ENCODE results near the gene TTC3. TPM values are rescaled to one million over a fixed set of nuclear protein-coding genes. Genes with fewer than 3 reads are reported as not detected.

TTC3 gene
- total and polyA plus RNA-seq, 2 donors (not counting 1 experiment from before 2014, with no cell fraction given) = 42.0 to 163 TPM

GRCh38 chr21:37058261-37058660, 14.8 kb upstream of the TTC3 start:
- no peaks in the 10 kb centered on the region for H3K9me3 ChIP-seq (ENCODE audit: control extremely low read depth in 1 of 3, control insufficient read depth in 2 of 3, insufficient read depth in 1 of 3, low read length in 2 of 3)
- no peaks in the 10 kb centered on the region for H3K27me3 Mint-ChIP-seq
- H2AFZ ChIP-seq (ENCODE audit: insufficient read depth, low read depth, low read length, poor library complexity, severe bottlenecking) = no peak overlapping the region
- TF ChIP-seq EZH2 (IDR thresholded peaks at IDR 0.05; ENCODE audit: borderline replicate concordance, insufficient read depth, low read depth, low read length, poor library complexity, severe bottlenecking) (no peak), CTCF (IDR thresholded peaks at IDR 0.05) (no peak)
- DNase-seq (no peak), ATAC-seq (ENCODE audit: low read depth) (no peak)
- H3K9ac ChIP-seq (ENCODE audit: low read length) = no peak overlapping the region
- no peak overlapping the region for H3K4me2 ChIP-seq (replicated peaks; ENCODE audit: low read depth, low read length, poor library complexity, severe bottlenecking)
- no peaks in the 10 kb centered on the region for H3K9me3 Mint-ChIP-seq (ENCODE audit: insufficient read depth)
- H3K4me3 Mint-ChIP-seq = no peak overlapping the region
- POLR2A ChIA-PET = no interaction called here
- no peaks in the 10 kb centered on the region for H3K79me2 ChIP-seq (ENCODE audit: control insufficient read depth, insufficient read depth, low read length)
- CTCF ChIA-PET = no interaction called here
- H4K20me1 ChIP-seq (ENCODE audit: control insufficient read depth, insufficient read depth, low read length, poor library complexity, severe bottlenecking) = no peaks in the 10 kb centered on the region
- H3K27ac Mint-ChIP-seq = no peak overlapping the region
- 38% methylated on average over 2 of the region's 2 CpGs for WGBS (ENCODE audit: insufficient coverage)
- no peak overlapping the region for H3K4me3 ChIP-seq (ENCODE audit: control extremely low read depth in 1 of 5, extremely low read depth in 1 of 5, insufficient read depth in 1 of 5, low read depth in 2 of 5, low read length in 4 of 5)
- H3K4me1 ChIP-seq (ENCODE audit: control insufficient read depth in 2 of 2, insufficient read depth in 2 of 2, low read length in 2 of 2) = no peaks in the 10 kb centered on the region
- H3K27me3 ChIP-seq (replicated peaks in 1 of 4; ENCODE audit: control extremely low read depth in 1 of 4, control insufficient read depth in 3 of 4, insufficient read depth in 4 of 4, low read length in 3 of 4) = no peaks in the 10 kb centered on the region
- H3K4me1 Mint-ChIP-seq = peaks cover 2% of the 10 kb centered on the region
- intact Hi-C loops (cut with micrococcal nuclease) = no loop called here
- H3K36me3 ChIP-seq (replicated peaks in 1 of 2; ENCODE audit: control extremely low read depth in 1 of 2, control insufficient read depth in 1 of 2, extremely low read depth in 1 of 2, insufficient read depth in 2 of 2, low read length in 1 of 2) = no peaks in the 10 kb centered on the region
- H3K27ac ChIP-seq (ENCODE audit: low read length in 2 of 2) = no peak overlapping the region

GRCh38 chr21:37059181-37059580, 13.9 kb upstream of the TTC3 start:
- Mint-ChIP-seq H3K27me3 (no peaks in the 10 kb centered on the region), H3K4me3 (no peak overlapping the region), H3K27ac (no peak overlapping the region), H3K9me3 (ENCODE audit: insufficient read depth) (no peaks in the 10 kb centered on the region), H3K4me1 (peaks cover 5% of the 10 kb centered on the region)
- H3K27me3 ChIP-seq (replicated peaks in 1 of 4; ENCODE audit: control extremely low read depth in 1 of 4, control insufficient read depth in 3 of 4, insufficient read depth in 4 of 4, low read length in 3 of 4) = no peaks in the 10 kb centered on the region
- TF ChIP-seq CTCF (IDR thresholded peaks at IDR 0.05) (no peak), EZH2 (IDR thresholded peaks at IDR 0.05; ENCODE audit: borderline replicate concordance, insufficient read depth, low read depth, low read length, poor library complexity, severe bottlenecking) (no peak)
- WGBS (ENCODE audit: insufficient coverage) = 60% methylated on average over 1 of the region's 5 CpGs
- H3K27ac ChIP-seq (ENCODE audit: low read length in 2 of 2) = no peak overlapping the region
- no peaks in the 10 kb centered on the region for H3K36me3 ChIP-seq (replicated peaks in 1 of 2; ENCODE audit: control extremely low read depth in 1 of 2, control insufficient read depth in 1 of 2, extremely low read depth in 1 of 2, insufficient read depth in 2 of 2, low read length in 1 of 2)
- H3K4me2 ChIP-seq (replicated peaks; ENCODE audit: low read depth, low read length, poor library complexity, severe bottlenecking) = no peak overlapping the region
- no peaks in the 10 kb centered on the region for H4K20me1 ChIP-seq (ENCODE audit: control insufficient read depth, insufficient read depth, low read length, poor library complexity, severe bottlenecking)
- POLR2A ChIA-PET = no interaction called here
- H3K9ac ChIP-seq (ENCODE audit: low read length) = no peak overlapping the region
- CTCF ChIA-PET = no interaction called here
- no peaks in the 10 kb centered on the region for H3K9me3 ChIP-seq (ENCODE audit: control extremely low read depth in 1 of 3, control insufficient read depth in 2 of 3, insufficient read depth in 1 of 3, low read length in 2 of 3)
- no peaks in the 10 kb centered on the region for H3K79me2 ChIP-seq (ENCODE audit: control insufficient read depth, insufficient read depth, low read length)
- intact Hi-C loops (cut with micrococcal nuclease) = no loop called here
- ATAC-seq (ENCODE audit: low read depth) (no peak), DNase-seq (no peak)
- no peaks in the 10 kb centered on the region for H3K4me1 ChIP-seq (ENCODE audit: control insufficient read depth in 2 of 2, insufficient read depth in 2 of 2, low read length in 2 of 2)
- no peak overlapping the region for H2AFZ ChIP-seq (ENCODE audit: insufficient read depth, low read depth, low read length, poor library complexity, severe bottlenecking)
- no peak overlapping the region for H3K4me3 ChIP-seq (ENCODE audit: control extremely low read depth in 1 of 5, extremely low read depth in 1 of 5, insufficient read depth in 1 of 5, low read depth in 2 of 5, low read length in 4 of 5)

All from B cell (primary cell).